Left lung (tissue), 10 donors: ENCODE measurements around the gene ARHGDIG. TPM values are rescaled to one million over a fixed set of nuclear protein-coding genes. Genes with fewer than 3 reads are reported as not detected.
A peak's percentile ranks its signal among the peaks of the same experiment; 100 is the strongest.

ENCODE experiments used
- ATAC-seq: fragments of 200-7000 bp; cut with Tn5 transposase; one replicate; pipeline ENCODE4 v1.9.1; 2020; ENCODE audit warnings: moderate library complexity
- DNase-seq, 4 donors: peaks; one replicate each; pipeline ENCODE4 v3.0.0-alpha.2; 2013 to 2020
- H3K27ac ChIP-seq, 2 donors: fragments of 200-600 bp; sonication (generic) in 1 of 2; one replicate each; pipeline versions ENCODE4 v1.5.0 to v1.8.0; 2020 to 2021
- H3K27me3 ChIP-seq, 2 donors: fragments of 200-600 bp; sonication (generic) in 1 of 2; one replicate each; pipeline versions ENCODE4 v1.5.0 to v1.8.0; 2020 to 2021
- H3K36me3 ChIP-seq, 2 donors: fragments of 200-600 bp; sonication (generic) in 1 of 2; one replicate each; pipeline versions ENCODE4 v1.5.0 to v1.8.0; 2020 to 2021
- H3K4me1 ChIP-seq, 2 donors: fragments of 200-600 bp; one replicate each; pipeline ENCODE4 v1.8.0; 2021
- H3K4me3 ChIP-seq, 2 donors: fragments of 200-600 bp; sonication (generic) in 1 of 2; one replicate each; pipeline versions ENCODE4 v1.5.0 to v1.8.0; 2020 to 2021; ENCODE audit warnings: mild to moderate bottlenecking in 1 of 2
- H3K9me3 ChIP-seq, 2 donors: fragments of 200-600 bp; sonication (generic) in 1 of 2; one replicate each; pipeline versions ENCODE4 v1.5.0 to v1.8.0; 2020 to 2021
- intact Hi-C, 2 donors: fragments of 100-400 bp; cut with DNase I; formaldehyde crosslinking; loops; one replicate each; pipeline versions ENCODE4 v1.11.2 to v1.14.2; 2022
- polyA plus RNA-seq, 6 donors: library from polyadenylated mRNA; unstranded; fragments of 120-200 nt; gene quantifications; one replicate each; pipeline ENCODE4 v1.2.1, GENCODE V29; 2013; ENCODE audit not compliant: insufficient read length in 6 of 6
- total RNA-seq, 2 donors: library from RNA; stranded (reverse); fragmentation: NEBNext Ultra II Directional; extraction: Animal tissue kit (Norgen Biotek cat#: 25700); gene quantifications; one replicate each; pipeline ENCODE4 v1.2.1, GENCODE V29; 2021
- TF ChIP-seq, protein P1 (sequence below), 2 donors: fragments of 200-600 bp; sonication (generic) in 1 of 2; IDR thresholded peaks; one replicate each; pipeline versions ENCODE4 v1.5.0 to v1.8.0; 2021; ENCODE audit warnings: antibody characterized with exemption in 2 of 2
- donor health status: DM: no; HTN: yes; CAD: no.
- donor health status: DM: no; HTN: no; CAD: no.

Gene ARHGDIG
- total and polyA plus RNA-seq, 8 donors: 0.52 to 2.6 (median 1.0) TPM; not detected in 1

DNA sequence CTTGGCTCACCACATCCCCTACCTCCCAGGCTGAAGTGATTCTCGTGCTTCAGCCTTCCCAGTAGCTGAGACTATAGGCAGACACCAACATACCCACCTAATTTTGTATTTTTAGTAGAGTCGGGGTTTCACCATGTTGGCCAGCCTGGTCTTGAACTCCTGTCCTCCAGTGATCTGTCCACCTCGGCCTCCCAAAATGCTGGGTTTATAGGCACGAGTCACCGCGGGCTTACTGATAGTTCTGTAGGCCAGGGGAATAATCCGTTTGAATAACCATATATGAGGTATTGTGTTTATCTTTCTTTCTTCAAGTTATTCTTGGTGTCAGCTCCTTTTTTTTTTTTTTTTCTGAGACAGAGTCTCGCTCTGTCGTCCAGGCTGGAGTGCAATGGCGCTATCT lies 38.1 kb upstream of the ARHGDIG start:
- peaks cover 0 to 28% of the 10 kb centered on the region in 2 donors for H3K4me1 ChIP-seq
- ATAC-seq: no peak
- no peaks in the 10 kb centered on the region for H3K27me3 ChIP-seq
- H3K9me3 ChIP-seq: no peaks in the 10 kb centered on the region
- H3K36me3 ChIP-seq: no peaks in the 10 kb centered on the region
- DNase-seq: no peak
- intact Hi-C loops: no loop called here
- TF ChIP-seq, protein P1, sequence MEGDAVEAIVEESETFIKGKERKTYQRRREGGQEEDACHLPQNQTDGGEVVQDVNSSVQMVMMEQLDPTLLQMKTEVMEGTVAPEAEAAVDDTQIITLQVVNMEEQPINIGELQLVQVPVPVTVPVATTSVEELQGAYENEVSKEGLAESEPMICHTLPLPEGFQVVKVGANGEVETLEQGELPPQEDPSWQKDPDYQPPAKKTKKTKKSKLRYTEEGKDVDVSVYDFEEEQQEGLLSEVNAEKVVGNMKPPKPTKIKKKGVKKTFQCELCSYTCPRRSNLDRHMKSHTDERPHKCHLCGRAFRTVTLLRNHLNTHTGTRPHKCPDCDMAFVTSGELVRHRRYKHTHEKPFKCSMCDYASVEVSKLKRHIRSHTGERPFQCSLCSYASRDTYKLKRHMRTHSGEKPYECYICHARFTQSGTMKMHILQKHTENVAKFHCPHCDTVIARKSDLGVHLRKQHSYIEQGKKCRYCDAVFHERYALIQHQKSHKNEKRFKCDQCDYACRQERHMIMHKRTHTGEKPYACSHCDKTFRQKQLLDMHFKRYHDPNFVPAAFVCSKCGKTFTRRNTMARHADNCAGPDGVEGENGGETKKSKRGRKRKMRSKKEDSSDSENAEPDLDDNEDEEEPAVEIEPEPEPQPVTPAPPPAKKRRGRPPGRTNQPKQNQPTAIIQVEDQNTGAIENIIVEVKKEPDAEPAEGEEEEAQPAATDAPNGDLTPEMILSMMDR (IDR thresholded peaks at IDR 0.05): no peak
- H3K27ac ChIP-seq: peak overlapping the region in 1 of 2 donors; percentile 33
- H3K4me3 ChIP-seq: no peak overlapping the region

DNA sequence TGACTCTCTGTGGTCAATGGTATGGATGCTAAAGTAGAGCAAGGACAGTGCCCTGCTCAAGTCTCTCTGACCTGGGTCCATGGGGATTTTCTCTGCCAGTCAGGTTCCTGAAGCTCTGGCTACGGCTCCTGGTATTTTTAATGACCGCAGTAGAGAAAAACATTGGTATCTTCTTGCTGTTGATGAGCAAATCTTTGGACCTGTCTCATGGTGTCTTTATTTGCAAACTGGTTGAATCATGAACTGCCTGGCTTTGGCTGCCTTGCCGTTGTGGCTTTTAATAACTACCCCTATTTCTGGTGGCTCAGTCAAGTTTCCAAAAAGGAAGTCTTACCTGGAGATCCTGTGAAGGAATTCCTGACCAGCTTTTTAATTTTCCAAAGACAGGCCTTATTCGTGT lies 37.0 kb upstream of the ARHGDIG start:
- intact Hi-C loops: no loop called here
- ATAC-seq (no peak), DNase-seq (no peak)

DNA sequence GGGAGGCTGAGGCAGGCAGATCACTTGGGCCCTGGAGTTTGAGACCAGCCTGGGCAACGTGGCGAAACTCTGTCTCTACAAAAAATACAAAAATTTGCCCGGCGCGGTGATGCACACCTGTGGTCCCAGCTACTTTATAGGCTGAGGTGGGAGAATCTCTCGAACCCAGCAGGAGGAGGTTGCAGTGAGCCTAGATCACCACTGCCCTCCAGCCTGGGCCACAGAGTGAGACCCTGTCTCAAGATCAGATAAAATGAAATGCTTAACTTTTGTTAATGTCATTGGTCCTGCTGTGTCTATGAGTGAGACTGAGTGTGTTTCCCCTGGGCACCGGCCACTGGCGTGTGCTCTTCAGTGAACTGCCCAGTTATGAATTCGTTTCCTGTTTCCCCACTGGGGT lies 35.3 kb upstream of the ARHGDIG start:
- H3K36me3 ChIP-seq: peaks cover 0 to 7% of the 10 kb centered on the region in 2 donors
- TF ChIP-seq, protein P1 (IDR thresholded peaks at IDR 0.05): no peak
- intact Hi-C loops: no loop called here
- no peak overlapping the region for H3K4me3 ChIP-seq
- no peak overlapping the region for H3K27ac ChIP-seq
- peaks cover 0 to 26% of the 10 kb centered on the region in 2 donors for H3K4me1 ChIP-seq
- no peaks in the 10 kb centered on the region for H3K9me3 ChIP-seq
- no peaks in the 10 kb centered on the region for H3K27me3 ChIP-seq
- DNase-seq (peak in 1 of 4 donors; percentile 25), ATAC-seq (no peak)

More for the DNA sequence above, 37.0 kb upstream of the ARHGDIG start:
- Histone ChIP-seq H3K27me3 (no peaks in the 10 kb centered on the region), H3K4me1 (peaks cover 0 to 28% of the 10 kb centered on the region in 2 donors), H3K27ac (no peak overlapping the region), H3K36me3 (no peaks in the 10 kb centered on the region), H3K9me3 (no peaks in the 10 kb centered on the region), H3K4me3 (no peak overlapping the region)
- TF ChIP-seq, protein P1 (IDR thresholded peaks at IDR 0.05): no peak

DNA sequence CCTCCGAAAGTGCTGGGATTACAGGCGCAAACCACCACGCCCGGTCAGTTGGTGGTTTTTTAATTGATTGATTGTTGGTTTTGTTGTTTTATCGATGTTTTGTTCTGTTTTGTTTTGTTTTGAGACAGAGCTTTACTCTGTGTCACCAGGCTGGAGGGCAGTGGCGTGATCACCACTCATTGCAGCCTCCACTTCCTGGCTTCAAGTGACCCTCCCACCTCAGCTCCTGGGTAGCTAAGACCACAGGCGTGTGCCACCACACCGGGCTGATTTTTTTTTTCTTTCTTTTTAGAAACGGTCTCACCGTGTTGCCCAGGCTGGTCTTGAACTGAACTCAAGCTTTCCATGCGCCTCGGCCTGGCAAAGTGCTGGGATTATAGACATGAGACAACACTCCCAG lies 33.4 kb upstream of the ARHGDIG start:
- H3K36me3 ChIP-seq: peaks cover 0 to 12% of the 10 kb centered on the region in 2 donors
- intact Hi-C loops: no loop called here

DNA sequence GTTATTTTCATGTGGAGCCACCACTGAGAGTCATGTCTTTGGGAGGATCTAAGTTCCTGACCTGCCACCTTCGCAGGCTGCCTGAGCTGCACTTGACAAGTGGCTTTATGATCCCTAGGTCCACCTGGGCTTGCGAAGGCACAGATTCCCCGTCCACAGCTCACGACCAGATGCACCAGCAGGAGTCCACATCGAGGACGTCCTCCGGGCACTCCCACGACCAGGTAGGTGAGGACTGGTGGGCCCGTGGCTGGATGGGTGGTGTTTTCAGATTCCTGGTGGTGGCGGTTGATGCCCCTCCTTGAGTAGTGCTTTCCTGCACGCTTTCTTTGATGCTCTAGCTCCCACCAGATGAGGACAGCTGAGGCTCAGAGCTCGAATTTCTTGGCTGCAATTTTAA lies 31.0 kb upstream of the ARHGDIG start:
- Histone ChIP-seq H3K9me3 (no peaks in the 10 kb centered on the region), H3K27me3 (no peaks in the 10 kb centered on the region), H3K4me3 (no peak overlapping the region), H3K27ac (no peak overlapping the region), H3K36me3 (peaks cover 0 to 16% of the 10 kb centered on the region in 2 donors), H3K4me1 (peaks cover 0 to 21% of the 10 kb centered on the region in 2 donors)
- no peak for ATAC-seq
- TF ChIP-seq, protein P1 (IDR thresholded peaks at IDR 0.05): no peak
- intact Hi-C loops: no loop called here
- DNase-seq: peak in 1 of 4 donors; percentile 57

More for the DNA sequence above, 33.4 kb upstream of the ARHGDIG start:
- ATAC-seq: no peak
- Histone ChIP-seq H3K4me1 (peaks cover 0 to 7% of the 10 kb centered on the region in 2 donors), H3K9me3 (no peaks in the 10 kb centered on the region), H3K27ac (no peak overlapping the region), H3K27me3 (no peaks in the 10 kb centered on the region), H3K4me3 (no peak overlapping the region)
- peak in 1 of 4 donors; percentile 38 for DNase-seq
- TF ChIP-seq, protein P1 (IDR thresholded peaks at IDR 0.05): no peak
